ENCODE results near the gene CALML3. TPM values are rescaled to one million over a fixed set of nuclear protein-coding genes. Genes with fewer than 3 reads are reported as not detected.

Gene CALML3
- total RNA-seq, 2 donors from 2014 or later: not detected

DNA sequence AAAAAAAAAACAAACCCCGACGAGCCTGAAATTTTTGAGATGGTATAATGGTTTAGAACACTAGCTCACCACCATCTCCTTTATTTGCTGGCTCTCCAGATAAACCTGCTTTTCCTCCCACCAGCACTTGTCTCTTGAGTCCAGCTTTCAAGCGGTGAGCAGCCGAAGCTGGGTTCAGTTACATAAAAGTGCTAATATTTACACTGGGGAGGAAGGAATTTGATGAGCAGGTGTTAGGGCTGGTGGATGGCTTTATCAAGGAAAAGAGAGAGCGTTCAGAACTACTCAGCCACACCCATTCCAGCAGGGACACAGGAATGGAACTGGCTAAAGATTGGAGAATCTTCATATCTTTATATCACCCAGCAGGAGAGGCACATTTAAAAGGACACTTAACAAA, 6.6 kb upstream of the CALML3 start:
- DNase-seq (no peak), ATAC-seq (no peak)
- intact Hi-C loops (cut with DNase I): no loop called here

DNA sequence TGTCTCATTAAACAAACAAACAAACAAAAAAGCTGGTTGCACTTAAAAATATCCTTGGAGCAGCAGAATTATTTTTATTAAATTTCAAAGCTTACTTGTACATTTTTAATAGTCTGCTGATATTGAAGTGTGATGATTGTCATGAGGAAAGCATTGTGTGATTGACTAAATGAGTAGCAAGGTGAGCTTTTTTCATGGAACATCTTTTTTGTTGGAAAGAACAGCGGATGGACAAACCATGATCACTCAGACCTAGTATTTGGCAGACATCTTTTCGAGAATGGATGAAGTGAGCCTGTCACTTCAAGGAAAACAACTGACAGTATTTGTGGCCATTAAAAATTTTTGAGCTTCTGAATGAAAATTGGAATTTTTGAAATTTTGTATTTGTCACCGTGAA, 5.7 kb upstream of the CALML3 start:
- ATAC-seq (no peak), DNase-seq (no peak)
- intact Hi-C loops (cut with DNase I): no loop called here

- DNase-seq (no peak), ATAC-seq (no peak)
- intact Hi-C loops (cut with DNase I): no loop called here
Measured at GRCh38 chr10:5522913-5523560, 1.7 kb upstream of the CALML3 start.

DNA sequence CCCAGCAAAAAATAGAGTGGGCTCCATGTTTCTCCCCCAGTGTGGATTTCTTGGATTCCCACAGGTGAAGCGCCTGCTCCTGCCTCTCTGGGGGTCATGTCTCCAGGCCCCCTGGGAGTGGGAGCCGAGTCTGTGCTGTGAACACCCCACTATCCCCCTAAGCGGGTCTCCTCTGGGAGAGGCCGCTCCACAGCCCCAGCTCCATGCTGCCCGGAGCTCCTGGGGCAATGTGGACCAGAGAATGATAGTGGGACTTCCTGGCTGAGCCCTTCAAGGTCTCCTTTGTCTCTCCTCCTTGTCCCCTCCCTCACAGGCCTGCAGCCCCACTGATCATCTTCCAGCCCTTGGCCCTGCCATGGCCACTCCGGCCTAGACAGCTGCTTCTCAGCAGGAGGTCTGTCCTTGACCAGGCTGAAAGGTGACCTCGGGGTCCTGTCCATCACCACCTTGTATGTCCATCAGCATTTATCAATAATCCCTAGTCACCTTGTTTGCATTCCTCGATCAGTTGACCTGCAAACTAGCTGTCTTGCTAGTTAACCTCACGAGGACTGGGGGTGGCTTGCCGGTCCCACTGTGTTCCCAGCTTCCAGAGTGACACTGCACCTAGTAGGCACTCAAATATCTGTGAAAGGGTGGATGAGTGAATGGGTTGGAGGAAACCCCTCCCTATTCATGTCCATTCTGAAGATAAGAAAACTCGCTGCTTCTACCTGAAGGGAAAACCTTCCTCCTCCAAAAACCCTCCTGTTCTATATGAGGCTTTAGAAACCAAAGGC, 776 bp upstream of the CALML3 start:
- ATAC-seq: no peak
- DNase-seq: no peak
- intact Hi-C loops (cut with DNase I): no loop called here

DNA sequence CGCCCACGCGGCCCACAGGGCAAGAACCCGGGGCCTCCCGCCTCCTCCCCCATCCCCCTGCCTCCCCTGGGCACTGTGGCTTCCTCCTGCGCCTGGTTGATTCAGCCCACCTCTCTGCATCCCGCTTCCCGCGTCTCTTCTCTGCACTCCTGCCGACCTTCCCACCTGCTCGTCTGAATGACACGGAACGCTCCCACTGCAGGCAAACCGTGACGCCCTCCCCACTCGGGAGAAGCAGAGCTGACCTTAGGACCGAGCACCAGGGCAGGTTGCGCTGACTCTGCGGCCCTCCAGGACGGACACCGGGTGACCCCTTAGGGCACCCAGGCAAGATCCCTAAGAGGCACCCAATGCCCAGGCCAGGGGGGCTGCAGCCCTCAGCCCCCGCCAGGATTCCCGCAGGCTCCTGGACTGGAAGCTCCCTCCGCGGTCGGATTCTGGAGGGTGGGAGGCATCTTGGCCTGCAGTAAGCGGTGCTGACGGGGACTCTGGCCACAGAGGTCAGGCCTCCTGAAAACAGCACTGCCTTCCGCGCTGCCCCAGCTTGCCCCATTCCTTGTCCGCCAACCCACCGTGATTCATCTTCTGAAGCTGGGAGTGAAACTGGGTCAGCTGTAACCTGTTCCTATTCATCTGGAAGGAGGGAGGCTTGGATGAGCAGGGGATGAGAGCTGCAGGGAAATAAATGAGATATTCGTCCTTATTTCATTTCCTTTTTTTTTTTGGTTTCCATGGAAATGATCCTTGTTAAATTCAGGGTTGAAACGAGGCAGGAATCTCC, 990 bp downstream of the CALML3 start:
- intact Hi-C loops (cut with DNase I): no loop called here
- ATAC-seq (peak in 1 of 2 donors; percentile 74), DNase-seq (no peak)

DNA sequence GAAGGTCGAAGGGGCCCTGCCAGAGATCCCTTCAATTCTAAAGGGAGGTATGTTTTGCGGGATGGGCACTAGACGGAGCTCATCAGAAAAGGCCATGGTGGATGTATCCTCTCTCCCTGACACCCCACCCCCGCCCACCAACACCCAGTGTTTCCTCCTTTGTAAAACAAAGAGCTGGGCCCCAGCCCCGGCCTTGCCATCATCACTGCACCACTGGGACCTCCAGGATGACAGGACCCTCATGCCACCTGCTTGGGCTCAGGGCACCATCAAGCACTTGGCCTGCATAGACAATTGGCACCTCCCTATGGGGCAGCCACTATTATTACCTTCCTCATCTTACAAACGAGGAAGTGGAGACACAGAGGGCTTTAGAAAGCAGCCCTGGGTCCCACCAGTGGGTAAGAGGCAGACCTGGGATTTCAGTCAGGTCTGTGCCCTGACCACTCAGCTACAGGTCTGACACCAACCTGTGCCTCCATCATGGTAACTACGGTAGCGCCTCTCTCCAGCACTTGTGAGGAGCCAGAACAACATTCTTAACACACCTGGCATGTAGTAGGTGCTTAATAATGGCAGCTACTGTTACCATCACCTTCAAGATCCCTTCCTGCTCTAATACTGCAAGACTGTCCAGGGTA, 2.0 kb downstream of the CALML3 start:
- DNase-seq (no peak), ATAC-seq (no peak)
- intact Hi-C loops (cut with DNase I): no loop called here

GRCh38 chr10:5527332-5528200, 2.8 kb downstream of the CALML3 start:
- no peak for ATAC-seq
- intact Hi-C loops (cut with DNase I): no loop called here
- DNase-seq: no peak

DNA sequence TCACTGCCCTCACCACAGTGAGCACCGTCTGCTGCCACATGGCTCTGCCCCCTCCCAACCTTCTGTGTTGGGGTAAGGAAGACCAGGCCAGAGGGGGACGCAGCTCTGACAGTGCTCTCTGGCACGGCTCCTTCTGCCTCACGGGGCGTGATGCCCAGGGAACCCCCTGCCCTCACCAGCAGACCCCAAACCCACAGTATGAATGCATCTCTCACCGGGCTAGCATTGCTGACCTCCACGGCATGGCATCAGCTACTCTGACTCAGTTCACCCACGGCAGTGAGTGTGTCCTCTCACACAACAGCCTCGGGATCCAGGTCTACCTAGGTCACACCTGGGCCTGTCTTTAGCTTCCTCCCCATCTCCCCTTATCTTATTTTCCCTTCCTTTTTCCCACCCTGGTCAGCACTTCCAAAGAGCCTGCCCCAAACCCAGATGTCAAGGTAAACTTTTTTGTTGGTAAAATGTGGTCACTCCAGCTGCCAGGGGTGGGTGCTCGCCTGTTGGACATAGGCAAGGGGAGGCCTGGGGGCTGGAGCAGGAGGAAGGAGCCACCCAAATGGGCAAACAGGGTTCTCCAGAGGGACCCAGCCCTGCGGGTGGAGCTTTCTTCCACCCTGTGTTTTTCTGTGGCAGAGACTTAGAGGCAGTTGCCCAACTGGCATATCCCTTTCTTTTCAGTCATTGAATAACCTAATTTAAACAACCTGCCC, 4.4 kb downstream of the CALML3 start:
- intact Hi-C loops (cut with DNase I): no loop called here
- no peak for ATAC-seq
- no peak for DNase-seq

DNA sequence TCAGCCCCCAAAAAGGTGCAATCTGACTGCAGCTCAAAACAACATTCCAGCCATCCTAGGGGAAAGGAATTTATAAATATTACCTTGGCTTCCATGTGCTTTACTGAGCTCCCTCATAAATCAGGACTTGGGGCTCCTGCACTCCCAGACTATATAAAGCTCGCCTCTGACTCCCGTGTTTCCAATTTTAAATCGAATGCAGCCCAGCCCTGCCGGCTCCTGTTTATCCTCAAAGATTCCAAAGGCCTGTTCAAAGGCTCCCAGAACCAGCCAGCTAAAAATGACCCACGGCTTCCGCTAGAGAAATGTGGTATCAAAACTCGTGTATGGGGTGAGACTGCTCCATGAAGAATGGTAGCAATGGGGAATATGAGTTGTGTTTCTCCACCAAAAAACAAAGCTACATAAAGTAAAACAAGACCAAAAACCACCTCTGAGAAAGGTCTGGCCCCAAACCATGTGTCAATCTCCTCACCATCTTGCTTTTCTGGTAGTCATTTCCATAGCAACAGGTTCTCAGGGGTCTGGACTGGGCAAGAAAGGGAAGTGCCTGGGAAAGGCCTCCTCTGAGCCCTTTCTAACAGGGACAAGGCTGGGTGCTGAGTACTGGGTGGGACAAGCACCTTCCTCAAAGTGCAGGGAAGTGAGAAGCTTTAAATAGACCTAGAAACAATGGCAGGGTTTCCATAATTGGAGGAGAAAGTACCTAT, 5.1 kb downstream of the CALML3 start:
- DNase-seq (no peak), ATAC-seq (no peak)
- intact Hi-C loops (cut with DNase I): no loop called here

GRCh38 chr10:5530412-5530806, 5.6 kb downstream of the CALML3 start:
- no peak for DNase-seq
- ATAC-seq: no peak
- intact Hi-C loops (cut with DNase I): no loop called here

- intact Hi-C loops (cut with DNase I): no loop called here
- DNase-seq: no peak
Measured at GRCh38 chr10:5530846-5531557, 6.2 kb downstream of the CALML3 start.

DNA sequence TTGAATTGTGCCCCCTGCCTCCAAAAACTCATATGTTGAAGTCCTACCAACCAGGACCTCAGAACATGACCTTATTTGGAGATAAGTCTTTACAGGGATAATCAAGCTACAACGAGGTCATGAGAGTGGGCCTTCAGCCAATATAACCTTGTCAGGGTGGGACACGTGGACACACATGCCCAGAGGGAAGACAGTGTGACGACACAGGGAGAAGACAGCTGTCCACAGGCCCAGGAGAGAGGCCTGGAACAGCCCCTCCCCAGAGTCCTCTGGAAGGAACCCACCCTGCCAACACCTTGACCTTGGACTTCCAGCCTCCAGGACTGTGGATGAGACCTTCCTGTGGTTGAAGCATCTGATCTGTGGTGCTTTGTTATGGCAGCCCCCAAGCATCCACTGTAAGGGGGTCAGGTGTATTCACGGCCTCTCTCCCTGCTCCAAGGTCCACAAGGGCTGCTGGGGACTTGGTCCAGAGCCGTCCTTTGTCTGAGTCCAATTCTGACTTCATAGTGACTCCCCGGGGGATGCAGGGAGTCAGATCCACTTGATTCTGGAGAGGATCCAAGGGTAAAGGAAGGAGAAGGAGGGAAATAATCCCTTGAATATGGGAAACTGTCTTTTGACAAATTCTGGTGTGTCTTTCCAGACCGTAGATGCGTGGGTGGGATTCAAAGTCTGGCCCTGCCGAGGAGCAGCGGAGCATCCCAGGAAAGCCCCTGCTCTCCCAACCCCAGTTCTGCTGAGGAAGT, 7.0 kb downstream of the CALML3 start:
- DNase-seq (no peak), ATAC-seq (no peak)
- intact Hi-C loops (cut with DNase I): no loop called here

More at GRCh38 chr10:5530846-5531557, 6.2 kb downstream of the CALML3 start:
- ATAC-seq: no peak

DNA sequence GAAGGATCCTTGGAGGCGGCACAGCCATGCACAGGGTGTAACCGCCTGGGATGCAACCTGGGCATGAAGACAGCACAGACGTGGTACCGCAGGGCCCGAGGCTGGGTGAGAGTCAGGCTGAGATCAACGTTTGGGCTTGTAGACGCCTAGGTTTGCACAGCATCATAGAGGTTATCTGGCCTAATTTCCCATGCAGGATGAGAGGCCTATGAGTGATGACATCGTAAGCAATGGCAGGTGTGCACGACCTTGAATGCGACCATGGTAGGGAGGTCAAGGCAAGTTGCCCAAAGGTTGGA, 7.5 kb downstream of the CALML3 start:
- intact Hi-C loops (cut with DNase I): no loop called here

DNA sequence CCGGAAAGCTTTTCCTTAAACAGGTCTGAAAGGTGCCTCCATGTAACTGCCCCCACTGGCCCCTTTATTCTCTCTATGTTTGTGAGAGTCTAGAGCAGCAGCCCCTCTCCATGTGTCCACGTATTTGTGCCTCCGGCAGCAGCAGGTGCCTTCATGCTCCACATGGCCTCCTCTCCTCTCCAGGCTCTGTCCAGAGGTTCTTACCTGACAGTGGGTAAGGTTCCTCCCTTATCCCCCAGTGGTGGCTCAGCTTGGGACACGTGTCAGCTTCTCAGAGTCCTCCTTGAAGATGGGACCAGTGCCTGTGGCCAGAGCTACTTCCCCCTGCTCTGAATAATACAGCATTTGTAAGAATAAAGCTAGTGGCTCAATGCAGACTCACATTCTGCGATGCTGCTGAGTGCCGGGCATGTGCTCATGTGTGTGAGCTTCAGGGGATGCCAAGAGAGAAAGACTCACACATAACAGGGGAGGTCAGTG, 7.9 kb downstream of the CALML3 start:
- DNase-seq (no peak), ATAC-seq (no peak)
- intact Hi-C loops (cut with DNase I): no loop called here

More for the DNA sequence above, 7.5 kb downstream of the CALML3 start:
- no peak for DNase-seq
- no peak for ATAC-seq

DNA sequence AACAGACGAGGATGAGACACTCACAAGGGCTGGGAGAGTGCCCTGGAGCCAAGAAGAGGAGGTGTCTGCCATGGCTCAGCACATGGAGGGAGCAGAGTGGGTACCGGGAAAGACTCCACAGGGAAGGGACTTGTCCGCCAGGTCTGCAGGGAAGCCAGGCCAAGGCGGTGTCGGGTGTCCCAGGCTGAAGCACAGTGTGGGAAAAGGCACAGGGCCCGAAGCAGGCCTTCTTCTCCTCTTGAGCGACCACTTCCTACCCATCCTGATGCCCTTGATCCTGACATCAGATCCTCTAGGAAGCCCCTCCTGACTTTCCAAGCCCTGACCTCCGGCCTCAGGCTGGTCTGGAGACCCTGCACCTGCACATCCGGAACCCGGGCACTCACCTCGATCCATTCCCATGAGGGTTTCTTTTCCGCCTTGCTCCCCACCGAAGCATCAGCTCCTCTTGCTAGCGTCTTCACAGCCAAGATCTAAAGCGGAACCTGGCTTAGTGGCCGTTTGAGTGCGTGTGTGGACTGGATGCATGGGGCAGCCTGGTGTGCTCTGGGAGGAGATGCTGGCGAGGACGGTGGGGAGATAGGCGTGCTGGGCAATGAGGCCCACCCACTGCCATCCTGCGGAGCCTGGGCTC, 8.5 kb downstream of the CALML3 start:
- no peak for ATAC-seq
- intact Hi-C loops (cut with DNase I): no loop called here
- DNase-seq: no peak
